ENCODE measurements around the gene ECI2.

Gene ECI2

DNA sequence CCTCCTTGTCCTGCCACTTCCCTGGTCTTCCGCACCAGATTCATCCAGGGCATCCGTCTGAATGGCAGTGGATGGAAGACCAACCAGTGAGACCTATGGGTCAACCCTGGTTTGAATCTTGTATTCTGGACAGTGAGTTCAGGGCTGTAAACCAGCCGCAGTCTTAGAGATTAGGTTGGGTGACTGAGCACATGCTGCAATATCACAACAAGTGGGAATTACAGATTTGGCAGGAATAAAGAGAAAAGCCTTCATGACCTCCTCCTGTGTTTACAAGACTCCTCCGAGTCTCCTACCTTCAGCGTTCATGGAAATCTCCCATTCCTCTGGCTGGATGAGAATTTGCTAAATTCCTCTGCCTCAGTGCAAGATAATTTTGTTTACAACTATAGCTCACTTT, 9.9 kb downstream of the ECI2 start:
- Histone ChIP-seq H4K20me1 (ENCODE audit: insufficient read depth, low read length) (no peaks in the 10 kb centered on the region), H3F3A (ENCODE audit: insufficient read depth, low read length) (no peaks in the 10 kb centered on the region), H2AFZ (ENCODE audit: low read length) (no peak overlapping the region), H3K27me3 (ENCODE audit: insufficient read depth, low read length) (no peaks in the 10 kb centered on the region), H3K4me1 (ENCODE audit: insufficient read depth, low read length, severe bottlenecking) (no peaks in the 10 kb centered on the region), H3K9me2 (ENCODE audit: low read depth, low read length) (no peaks in the 10 kb centered on the region), H3K9me3 (ENCODE audit: low read length) (no peaks in the 10 kb centered on the region), H3K4me2 (ENCODE audit: low read length) (no peak overlapping the region), H3K27ac (ENCODE audit: low read depth, low read length, poor library complexity, severe bottlenecking) (no peak overlapping the region), H3K79me2 (ENCODE audit: insufficient read depth, low read length) (no peaks in the 10 kb centered on the region), H3K4me3 (ENCODE audit: low read depth, low read length, poor library complexity, severe bottlenecking) (no peak overlapping the region), H3K9ac (ENCODE audit: low read length) (no peak overlapping the region), H3K36me3 (ENCODE audit: insufficient read depth, low read length) (peaks cover 57% of the 10 kb centered on the region)
- TF ChIP-seq, protein P1, sequence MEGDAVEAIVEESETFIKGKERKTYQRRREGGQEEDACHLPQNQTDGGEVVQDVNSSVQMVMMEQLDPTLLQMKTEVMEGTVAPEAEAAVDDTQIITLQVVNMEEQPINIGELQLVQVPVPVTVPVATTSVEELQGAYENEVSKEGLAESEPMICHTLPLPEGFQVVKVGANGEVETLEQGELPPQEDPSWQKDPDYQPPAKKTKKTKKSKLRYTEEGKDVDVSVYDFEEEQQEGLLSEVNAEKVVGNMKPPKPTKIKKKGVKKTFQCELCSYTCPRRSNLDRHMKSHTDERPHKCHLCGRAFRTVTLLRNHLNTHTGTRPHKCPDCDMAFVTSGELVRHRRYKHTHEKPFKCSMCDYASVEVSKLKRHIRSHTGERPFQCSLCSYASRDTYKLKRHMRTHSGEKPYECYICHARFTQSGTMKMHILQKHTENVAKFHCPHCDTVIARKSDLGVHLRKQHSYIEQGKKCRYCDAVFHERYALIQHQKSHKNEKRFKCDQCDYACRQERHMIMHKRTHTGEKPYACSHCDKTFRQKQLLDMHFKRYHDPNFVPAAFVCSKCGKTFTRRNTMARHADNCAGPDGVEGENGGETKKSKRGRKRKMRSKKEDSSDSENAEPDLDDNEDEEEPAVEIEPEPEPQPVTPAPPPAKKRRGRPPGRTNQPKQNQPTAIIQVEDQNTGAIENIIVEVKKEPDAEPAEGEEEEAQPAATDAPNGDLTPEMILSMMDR (IDR thresholded peaks at IDR 0.05; ENCODE audit: low read length): no peak
- no peak for TF ChIP-seq EZH2 (IDR thresholded peaks at IDR 0.05; ENCODE audit: borderline replicate concordance, low read length)

DNA sequence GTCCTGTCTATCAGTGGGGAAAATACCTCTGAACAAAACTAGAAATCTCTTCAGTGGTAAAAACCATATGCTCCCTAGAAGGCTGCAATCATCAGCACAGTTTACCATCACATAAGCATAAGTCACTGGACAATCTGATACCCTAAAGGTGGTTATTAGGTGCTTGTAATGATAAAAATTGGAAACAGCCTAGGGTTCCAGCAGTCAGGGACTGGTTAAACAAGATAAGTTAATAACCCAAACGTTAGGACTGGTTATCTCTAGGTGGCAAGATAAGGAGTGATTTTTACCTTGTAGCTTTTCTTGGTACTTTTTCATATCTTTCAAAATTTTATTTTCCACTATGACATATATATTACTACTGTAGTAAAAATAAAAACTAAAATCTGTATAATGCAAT, 11.0 kb downstream of the ECI2 start:
- no peaks in the 10 kb centered on the region for H3K4me1 ChIP-seq (ENCODE audit: insufficient read depth, low read length, severe bottlenecking)
- no peak overlapping the region for H3K4me3 ChIP-seq (ENCODE audit: low read depth, low read length, poor library complexity, severe bottlenecking)
- no peaks in the 10 kb centered on the region for H3K9me3 ChIP-seq (ENCODE audit: low read length)
- H2AFZ ChIP-seq (ENCODE audit: low read length): no peak overlapping the region
- no peaks in the 10 kb centered on the region for H3K79me2 ChIP-seq (ENCODE audit: insufficient read depth, low read length)
- no peaks in the 10 kb centered on the region for H3K9me2 ChIP-seq (ENCODE audit: low read depth, low read length)
- TF ChIP-seq, protein P1 (IDR thresholded peaks at IDR 0.05; ENCODE audit: low read length): no peak
- no peak for TF ChIP-seq EZH2 (IDR thresholded peaks at IDR 0.05; ENCODE audit: borderline replicate concordance, low read length)
- H3K36me3 ChIP-seq (ENCODE audit: insufficient read depth, low read length): peaks cover 52% of the 10 kb centered on the region
- H3K27ac ChIP-seq (ENCODE audit: low read depth, low read length, poor library complexity, severe bottlenecking): no peak overlapping the region
- H3K9ac ChIP-seq (ENCODE audit: low read length): no peak overlapping the region
- no peaks in the 10 kb centered on the region for H3K27me3 ChIP-seq (ENCODE audit: insufficient read depth, low read length)
- H3K4me2 ChIP-seq (ENCODE audit: low read length): no peak overlapping the region
- no peaks in the 10 kb centered on the region for H3F3A ChIP-seq (ENCODE audit: insufficient read depth, low read length)
- no peaks in the 10 kb centered on the region for H4K20me1 ChIP-seq (ENCODE audit: insufficient read depth, low read length)

DNA sequence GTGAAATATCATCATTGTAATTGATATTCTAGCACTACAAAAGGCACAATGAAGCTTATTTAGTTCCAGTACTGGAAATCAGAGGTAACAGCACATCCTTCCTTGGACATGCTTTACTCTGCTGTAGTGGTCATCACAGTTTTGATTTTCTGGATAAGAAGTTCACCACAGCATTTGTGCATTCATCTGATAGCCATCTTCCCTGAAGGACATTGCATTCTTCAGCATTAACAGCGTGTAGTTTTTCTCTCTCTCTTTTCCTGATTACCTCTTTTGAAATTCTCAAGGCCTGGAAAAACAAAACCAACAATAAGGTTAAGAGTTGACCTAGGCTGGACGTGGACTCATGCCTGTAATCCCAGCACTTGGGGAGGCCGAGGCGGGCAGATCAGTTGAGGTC, 19.6 kb downstream of the ECI2 start:
- Histone ChIP-seq H3K79me2 (ENCODE audit: insufficient read depth, low read length) (no peaks in the 10 kb centered on the region), H3K27me3 (ENCODE audit: insufficient read depth, low read length) (no peaks in the 10 kb centered on the region), H4K20me1 (ENCODE audit: insufficient read depth, low read length) (no peaks in the 10 kb centered on the region), H3K9ac (ENCODE audit: low read length) (no peak overlapping the region), H3K27ac (ENCODE audit: low read depth, low read length, poor library complexity, severe bottlenecking) (no peak overlapping the region), H3K36me3 (ENCODE audit: insufficient read depth, low read length) (peaks cover 25% of the 10 kb centered on the region), H3F3A (ENCODE audit: insufficient read depth, low read length) (no peaks in the 10 kb centered on the region), H3K4me1 (ENCODE audit: insufficient read depth, low read length, severe bottlenecking) (no peaks in the 10 kb centered on the region), H3K4me3 (ENCODE audit: low read depth, low read length, poor library complexity, severe bottlenecking) (no peak overlapping the region), H3K4me2 (ENCODE audit: low read length) (no peak overlapping the region), H3K9me2 (ENCODE audit: low read depth, low read length) (no peaks in the 10 kb centered on the region), H3K9me3 (ENCODE audit: low read length) (no peaks in the 10 kb centered on the region), H2AFZ (ENCODE audit: low read length) (no peak overlapping the region)
- TF ChIP-seq, protein P1 (IDR thresholded peaks at IDR 0.05; ENCODE audit: low read length): no peak
- no peak for TF ChIP-seq EZH2 (IDR thresholded peaks at IDR 0.05; ENCODE audit: borderline replicate concordance, low read length)

Measured in OCI-LY1 (cell line).